GM12872 (cell line): ENCODE data around the gene PPARG.

Source experiments
- TF ChIP-seq, protein P1 (sequence below): IDR thresholded peaks from 3 replicates; pipeline ENCODE4 v1.5.1; 2011; ENCODE audit warnings: low read depth, mild to moderate bottlenecking, low read length, moderate library complexity; ENCODE audit not compliant: insufficient read depth

PPARG gene

DNA sequence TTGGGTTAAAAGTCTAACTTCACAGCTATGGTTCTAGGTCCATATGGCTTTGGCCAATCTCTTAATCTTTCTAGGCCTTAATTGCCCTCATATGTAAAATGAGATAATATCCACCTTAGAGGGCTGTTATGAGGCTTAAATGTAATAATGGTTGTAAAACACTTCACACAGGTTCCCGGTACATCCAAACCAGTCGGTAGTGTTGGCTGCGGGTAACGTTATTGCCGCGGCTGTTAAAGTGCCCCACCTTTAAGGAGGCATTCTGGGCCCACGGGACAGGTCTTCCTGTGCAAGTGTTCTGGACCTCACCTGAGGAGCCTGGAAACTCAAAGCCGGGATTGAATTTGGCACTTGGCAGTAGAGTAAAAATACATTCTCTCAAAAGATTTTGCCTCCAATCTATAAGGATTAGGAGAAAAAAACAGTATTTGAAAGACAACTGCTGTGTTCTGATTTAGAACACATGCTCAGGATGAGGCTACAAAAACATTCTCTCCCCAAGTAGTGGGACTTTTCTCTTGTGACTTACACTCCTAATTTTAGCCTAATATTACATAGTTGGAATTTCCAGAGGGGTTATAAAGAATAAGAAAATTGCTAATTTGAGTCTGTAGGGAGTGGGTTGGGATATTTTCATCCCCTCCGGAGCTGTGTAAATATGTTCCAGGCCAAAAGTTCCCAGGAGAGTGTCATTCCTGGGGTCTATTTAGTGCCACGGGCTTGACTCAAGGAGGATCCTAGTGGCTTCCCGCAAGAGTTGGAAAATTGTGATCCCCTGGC lies 150.5 kb downstream of the PPARG start:
- TF ChIP-seq, protein P1, sequence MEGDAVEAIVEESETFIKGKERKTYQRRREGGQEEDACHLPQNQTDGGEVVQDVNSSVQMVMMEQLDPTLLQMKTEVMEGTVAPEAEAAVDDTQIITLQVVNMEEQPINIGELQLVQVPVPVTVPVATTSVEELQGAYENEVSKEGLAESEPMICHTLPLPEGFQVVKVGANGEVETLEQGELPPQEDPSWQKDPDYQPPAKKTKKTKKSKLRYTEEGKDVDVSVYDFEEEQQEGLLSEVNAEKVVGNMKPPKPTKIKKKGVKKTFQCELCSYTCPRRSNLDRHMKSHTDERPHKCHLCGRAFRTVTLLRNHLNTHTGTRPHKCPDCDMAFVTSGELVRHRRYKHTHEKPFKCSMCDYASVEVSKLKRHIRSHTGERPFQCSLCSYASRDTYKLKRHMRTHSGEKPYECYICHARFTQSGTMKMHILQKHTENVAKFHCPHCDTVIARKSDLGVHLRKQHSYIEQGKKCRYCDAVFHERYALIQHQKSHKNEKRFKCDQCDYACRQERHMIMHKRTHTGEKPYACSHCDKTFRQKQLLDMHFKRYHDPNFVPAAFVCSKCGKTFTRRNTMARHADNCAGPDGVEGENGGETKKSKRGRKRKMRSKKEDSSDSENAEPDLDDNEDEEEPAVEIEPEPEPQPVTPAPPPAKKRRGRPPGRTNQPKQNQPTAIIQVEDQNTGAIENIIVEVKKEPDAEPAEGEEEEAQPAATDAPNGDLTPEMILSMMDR = no peak

DNA sequence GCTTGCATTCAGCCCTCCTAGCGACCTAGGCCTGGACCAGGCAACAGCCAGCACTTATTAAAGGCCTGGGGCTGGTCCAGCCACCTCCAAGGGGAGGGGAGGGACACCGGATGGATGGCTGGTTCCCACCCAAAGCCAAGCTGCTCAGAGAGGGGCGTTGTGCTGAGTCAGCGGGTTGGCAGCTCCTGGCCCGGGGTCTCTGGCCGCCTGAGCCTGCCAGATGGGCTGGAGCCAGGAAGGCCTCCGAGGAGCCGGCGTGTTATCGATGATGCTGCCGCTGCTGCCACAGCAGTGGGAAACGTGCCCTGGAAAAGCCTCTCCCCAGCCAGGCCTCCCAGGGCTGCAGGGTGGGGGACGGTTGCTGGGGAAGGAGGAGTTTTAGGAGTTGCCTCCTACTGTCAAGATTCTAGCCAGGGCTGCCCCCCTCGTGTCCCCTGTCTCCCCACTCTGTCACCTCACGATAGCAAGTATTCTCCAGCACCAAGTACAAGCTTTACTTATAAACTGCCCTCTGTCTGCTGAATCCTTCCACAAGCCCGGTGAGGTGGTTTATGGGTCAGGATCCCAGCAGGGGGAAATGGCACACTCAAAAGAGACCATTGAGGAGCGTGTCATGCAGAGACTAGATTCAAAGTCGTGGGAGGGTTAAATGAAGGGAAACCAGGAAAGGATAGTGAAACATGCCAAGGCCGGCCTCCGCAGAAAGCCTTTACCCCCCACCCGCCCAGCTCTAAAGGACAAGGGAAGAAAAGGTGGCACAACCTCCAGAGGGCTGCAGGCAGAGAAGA lies 152.3 kb downstream of the PPARG start:
- TF ChIP-seq, protein P1 = no peak

DNA sequence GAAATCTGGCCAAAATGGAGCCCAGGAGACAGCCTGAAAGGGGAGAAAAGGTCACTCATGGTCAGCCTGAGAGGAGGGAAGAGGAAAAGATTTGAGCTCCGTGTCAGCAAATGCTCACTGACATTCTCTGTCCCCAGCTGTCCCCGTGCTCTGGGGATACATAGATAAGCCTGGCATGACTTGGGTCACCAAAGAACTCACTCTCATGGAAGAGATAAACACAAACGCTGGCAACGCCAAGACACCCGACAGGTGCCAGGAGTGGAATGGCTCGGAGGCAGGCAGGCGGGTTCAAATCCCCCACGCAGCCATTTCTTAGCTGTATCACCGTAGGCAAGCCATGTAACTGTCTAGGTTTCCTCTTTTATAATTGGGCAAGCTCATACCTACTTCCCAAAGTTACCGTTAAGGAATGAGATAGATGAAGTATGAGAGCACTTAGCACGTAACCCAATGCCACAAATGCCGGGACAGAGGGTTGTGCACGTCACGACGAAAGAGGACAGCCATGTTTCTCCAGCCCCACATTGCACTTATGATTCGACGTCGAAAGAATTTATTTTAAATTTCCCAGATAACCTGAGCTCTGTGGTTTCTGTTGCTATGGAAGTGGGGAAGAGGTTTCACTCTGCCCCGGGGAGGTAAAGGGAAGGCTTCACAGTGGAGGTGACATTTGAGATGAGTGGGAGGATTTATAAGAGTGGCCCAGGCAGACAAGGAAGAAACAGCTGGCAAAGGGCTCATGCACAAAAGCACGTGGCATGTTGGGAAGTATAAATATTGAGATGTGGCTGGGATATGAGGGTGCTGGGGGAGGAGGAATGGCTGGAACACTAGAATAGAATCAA lies 154.0 kb downstream of the PPARG start:
- TF ChIP-seq, protein P1 = no peak

DNA sequence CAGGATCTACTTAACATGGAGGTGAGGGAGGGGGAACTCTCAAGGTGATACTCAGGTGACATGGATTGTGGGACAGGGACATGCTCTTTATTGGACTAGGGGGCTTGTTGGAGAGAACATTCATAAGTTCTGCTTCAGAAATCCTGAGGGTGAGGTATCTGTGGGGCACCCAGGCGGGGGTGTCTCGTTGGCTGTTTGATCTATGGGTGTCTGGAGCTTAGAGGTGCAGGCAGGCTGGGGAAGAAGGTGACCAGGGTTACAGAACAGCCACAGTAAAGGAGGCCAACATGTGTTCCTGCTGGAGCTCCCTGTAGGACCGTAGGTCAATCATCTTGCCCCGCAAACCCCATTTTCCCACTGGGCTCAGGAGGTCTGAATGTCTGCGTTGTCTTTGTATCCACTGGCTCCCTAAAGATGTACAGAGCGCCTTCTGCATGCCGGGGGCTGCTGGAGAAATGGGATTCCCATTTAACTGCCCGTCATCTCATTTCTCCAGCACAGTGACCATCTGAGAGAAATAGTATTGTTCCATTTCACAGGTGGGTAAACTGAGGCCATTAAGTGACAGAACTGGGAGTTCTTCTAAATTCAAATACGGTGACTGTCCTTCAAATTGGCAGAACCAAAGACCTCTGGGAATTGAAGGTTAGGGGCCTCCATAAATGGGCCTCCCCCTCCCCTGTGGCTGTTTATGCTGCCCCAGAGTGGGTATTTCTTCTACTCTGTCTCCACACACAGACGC lies 155.1 kb downstream of the PPARG start:
- TF ChIP-seq, protein P1 = no peak

DNA sequence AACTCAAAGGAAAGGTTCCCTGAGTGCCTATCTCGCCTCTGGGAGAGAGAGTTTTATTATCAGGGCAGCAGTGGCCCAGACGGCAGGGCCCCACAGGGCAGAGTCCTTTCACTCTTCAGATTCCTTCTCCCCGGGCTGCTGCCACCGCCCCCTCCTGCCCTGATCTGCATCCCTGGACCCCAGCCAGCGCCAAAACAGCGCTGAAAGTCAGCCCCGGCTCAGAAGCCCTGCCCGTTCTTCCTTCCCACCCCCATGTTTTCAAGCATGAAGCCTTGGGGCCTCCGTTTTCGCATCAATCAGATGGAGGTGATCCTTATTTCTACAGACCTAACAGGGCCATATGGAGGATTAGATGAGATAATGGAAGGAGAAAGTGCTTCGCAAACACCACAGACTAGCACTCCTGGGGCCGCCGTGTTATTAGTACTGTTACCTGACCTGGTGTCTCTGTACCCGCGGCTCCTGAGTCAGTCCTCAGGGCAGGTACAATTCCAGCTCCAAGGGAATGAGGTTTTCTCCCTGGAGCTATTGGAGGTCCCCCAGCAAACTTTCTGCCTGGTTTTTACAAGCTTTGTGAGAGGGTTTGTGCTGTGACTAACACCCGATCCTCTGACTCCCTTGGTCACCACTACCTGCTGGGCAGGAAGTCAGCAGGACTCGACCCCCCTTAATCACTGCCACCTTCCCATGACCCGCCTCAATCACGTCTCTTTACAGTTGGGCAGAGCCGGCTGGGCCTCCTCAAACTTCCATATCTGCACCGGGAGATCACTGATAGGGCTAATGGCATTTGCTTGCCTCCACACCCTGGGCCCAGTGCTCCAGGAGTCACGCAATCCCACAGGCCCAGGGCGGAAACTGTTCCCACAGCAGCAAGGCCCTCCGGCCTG lies 156.0 kb downstream of the PPARG start:
- TF ChIP-seq, protein P1 = no peak

DNA sequence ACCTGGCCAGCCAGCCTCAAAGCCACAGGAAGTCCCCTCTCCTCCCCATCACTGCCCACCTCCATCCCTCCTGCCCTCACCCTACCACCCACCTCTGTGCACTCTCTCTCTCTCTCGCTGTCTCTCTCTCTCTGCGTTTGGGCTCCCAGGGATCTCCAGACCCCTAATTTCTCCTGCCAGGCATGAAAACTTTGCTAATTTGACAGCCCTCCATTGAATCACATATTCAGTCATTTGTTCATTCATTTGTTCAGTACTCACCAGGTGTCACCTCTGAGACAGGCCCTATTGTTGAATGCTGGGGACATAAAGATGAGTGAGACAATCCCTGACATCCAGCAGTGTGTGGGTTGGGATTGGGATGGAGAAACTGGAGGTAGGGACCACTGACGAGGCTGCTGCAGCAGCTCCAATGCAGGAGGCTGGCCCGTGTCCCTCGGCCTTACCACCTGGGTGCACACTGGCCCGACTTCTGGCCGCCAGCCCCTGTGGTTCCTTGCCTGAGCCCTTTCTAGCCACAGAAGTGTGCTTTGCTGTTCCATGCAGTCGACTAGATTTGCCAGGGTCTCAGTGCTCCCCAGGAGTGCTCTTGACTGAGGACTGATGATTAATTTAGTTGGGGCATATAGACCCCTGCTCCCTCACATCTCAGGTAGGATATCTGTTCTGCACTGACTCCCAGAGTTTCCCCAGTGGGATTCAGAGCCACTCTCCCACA lies 156.8 kb downstream of the PPARG start:
- TF ChIP-seq, protein P1 = no peak
